Hindlimb muscle (tissue), 1 donor: ENCODE data around the gene DCDC2B. TPM values are rescaled to one million over a fixed set of nuclear protein-coding genes. Genes with fewer than 3 reads are reported as not detected.
A peak's percentile ranks its signal among the peaks of the same experiment; 100 is the strongest.

Experiments
- DNase-seq: peaks from one replicate; pipeline ENCODE4 v3.0.0-alpha.2; 2013
- polyA plus RNA-seq: library from polyadenylated mRNA; unstranded; fragments of 120-200 nt; gene quantifications from one replicate; pipeline ENCODE4 v1.2.1, GENCODE V29; 2013; ENCODE audit not compliant: insufficient read length

The DCDC2B gene
- polyA plus RNA-seq, 1 donor, result 0.67 TPM

DNA sequence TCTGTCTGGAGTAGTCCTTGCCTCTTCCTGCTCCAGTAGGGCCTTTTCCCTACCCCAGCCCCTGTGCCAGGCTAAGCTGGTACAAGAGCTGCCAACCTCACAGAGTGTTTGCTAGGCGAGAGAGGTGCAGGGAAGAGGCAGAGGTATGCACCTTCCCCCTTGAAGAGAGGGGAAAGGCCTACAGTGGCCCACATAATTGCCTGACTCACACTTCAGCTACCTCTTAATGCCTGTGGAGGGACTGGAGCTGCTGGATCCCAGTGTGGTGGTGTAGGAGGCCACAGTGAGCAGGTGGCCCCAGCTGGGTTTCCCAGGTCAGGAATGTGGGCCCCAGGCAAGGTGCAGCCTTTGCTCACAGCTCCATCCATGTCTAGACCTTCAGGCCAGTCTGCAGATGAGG, 11.8 kb upstream of the DCDC2B start:
- no peak for DNase-seq

DNA sequence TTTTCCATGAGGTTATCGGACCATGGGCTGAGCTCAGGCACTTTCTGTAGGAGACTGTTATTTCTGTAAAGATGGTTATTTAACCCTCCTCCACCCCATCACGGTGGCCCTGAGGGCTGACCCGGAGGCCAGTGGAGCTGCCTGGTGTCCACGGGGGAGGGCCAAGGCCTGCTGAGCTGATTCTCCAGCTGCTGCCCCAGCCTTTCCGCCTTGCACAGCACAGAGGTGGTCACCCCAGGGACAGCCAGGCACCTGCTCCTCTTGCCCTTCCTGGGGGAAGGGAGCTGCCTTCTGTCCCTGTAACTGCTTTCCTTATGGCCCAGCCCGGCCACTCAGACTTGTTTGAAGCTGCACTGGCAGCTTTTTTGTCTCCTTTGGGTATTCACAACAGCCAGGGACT, 11.1 kb upstream of the DCDC2B start:
- no peak for DNase-seq

DNA sequence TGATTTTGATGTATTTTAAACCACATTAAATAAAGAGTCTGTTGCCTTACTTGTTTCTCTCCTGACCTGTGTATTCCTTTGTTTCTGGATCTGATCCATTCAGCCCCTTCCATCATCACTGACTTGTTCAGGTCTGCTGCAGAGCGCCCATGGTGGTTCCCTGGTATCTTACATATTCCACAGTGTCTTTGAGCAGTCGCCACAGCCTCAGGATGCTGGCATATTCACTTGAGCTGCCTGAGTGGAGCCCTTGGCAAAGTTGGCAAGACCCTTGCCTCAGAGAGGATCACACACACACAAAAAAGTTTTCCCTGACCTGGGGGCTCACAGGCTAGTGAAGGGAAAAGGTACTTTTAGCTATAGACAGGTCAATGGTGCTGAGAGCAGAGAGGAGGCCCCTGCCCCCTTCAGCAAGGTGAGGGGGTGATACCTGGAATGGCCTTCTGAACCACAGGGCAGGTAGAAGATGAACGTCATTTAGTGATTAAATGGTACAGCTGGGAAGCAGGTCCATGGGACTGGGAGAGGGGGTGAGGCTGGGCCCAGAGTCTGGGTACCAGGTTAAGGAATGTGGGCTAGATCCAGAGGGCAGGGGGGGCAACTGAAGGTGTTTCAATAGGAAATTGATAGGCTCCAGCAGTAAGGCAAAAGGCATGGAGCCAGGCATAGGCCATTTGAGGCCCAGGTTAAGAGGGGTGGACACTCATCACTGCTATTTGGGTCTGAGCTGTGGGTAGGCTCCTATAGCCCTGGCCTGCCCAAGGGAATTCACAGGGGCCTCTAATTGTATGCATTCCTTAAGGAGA, 10.4 kb upstream of the DCDC2B start:
- no peak for DNase-seq

DNA sequence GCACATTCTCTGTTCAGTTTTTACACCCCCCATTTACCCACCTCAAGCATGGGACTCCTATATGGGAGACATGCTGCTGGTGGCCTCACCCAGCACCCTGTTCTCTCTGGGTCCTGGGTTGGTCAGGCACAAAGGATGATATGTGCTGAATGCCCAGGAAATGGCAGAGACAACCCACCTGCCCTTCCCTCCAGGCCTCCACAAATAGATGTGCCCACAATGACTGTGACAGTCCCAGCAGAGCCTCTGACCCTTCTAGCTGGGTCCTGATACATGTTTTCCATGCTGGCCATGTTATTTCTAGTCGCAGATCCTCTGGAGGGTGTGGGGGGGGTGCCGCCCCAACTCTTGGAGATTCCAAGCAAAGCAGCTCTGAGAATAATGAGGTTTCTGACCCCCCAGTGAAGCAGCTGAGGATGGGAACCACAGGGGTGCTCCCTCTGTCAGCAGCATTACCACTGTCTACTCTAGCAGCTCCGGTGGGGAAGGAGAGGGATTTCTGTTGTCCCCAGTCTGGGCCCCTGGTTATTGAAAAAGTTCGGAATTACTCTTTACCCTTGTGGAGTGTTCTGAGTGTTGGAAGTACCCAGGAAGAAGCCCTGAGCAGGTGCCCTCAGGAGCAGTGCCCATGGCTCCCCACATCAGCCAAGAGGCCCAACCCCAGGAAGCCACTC, 9.7 kb upstream of the DCDC2B start:
- DNase-seq, result no peak

DNA sequence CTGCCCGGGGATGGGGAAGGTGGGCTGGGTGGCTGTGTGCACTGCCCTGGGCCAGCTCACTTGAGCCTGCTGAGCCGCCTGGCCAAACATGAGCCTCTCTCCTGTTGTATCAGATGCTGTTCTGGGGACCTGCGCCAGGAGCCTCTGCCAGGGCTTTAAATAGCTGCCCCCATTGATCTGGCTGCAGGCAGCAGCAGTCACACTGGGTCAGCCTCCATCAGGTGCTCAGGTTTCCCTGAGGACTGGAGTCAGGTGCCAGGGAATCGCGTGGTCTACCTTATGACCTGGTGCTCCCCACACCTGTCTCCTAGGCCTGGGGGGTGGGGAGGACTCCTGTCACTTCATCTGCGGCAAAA, 9.2 kb upstream of the DCDC2B start:
- DNase-seq, result peak; percentile 45

DNA sequence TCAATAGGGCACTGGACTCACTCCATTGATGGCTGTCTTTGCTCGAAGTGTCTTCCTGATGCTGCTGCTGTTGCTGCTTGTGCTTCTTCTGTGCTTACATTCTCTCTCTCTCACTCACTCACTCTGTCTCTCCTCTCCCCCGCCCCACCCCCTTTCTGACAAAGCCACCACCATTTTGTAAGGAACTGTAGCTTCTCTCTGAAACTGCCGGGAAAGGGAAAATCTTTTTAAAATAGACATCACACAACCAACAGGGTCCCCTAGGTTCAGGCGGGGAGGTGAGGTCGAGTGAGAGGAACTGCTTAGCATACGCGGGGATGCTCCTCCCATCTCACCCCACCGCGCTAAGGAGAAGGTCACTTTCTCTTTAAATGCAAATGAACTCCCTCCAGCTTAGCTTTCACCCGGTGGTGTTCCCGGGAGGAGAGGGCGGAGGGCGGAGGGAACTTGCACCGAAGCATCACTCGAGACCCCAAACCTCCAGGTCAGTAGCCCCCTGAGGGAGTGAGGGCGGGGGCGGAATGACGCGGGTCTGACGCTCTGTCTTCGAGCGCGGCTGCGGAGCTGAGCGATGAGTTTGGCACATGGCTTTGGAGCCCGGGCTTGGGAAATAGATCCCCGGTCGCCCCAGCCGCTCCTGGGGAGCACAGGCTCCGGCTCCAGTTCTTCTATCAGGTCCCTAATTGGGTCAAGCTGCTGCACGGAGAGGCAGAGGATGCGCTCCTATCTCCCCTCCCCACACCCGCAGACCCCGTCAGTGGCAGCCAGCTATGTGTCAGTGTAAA, 8.5 kb upstream of the DCDC2B start, which contains the start of gene CCDC28B:
TSS of gene CCDC28B (plus strand) at position 370 of the 785 bp plus-strand sequence. CDS start 1,341 bp downstream, outside the sequence.
- DNase-seq, result peak; percentile 87

DNA sequence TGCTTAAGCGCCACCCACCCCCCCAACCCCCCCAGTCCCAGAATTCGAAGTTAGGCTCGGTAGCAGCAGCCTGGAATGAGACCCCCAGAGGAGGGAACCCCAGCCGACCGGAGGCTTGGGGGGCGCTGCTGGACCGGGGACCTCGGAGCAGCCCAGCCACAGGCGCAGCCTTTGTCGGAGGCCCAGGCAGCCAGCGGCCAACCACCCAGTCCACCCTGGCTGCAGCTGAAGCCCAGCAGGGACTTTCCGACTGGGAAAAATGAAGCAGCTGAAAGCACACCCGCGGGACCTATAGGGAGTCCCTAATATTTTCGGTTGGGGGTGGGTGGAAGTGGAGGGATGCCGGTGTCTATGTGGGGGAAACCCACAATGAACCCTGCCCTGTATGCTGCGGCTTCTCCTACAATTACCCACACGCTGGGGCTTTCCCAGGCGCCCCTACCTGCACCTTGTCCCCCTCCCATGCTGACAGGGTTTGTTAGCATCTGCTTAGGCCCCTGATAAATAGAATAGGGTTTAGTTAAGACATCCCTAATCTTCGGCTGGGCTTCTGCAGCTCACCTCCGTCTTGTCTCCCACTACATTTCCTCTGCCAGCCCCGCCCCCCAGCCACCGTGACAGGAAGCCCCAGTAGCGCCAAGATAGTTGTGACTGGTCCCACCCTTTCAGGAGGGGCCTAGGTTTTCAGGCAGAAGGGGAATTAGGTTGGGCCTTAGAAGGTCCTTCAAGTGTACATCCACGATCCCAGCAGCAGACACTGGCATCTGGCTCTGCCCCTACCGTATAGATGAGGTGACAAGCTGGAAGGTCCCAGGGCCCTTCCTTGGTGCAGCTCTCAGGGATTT, 7.7 kb upstream of the DCDC2B start:
- DNase-seq, result peak; percentile 77

DNA sequence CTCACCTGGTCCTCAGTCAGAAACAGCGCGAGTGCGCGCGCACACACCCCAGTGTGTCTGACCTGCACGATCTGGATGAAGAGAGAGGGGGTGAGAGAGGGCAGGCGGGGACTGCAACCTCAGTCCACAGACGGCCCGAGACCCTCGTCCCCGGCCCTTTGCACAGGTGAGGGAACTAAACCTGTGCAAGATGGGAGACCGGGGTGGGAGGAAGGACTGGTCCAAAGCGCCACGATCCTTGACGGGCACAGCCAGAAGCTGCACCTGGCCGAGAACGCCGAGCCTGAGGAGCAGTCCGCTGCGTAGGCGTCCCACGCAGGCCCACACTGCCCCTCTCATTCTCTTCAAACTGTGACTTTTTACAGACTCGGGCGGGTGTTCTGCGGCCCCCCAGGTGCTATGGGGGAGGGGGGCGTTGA, 3.9 kb upstream of the DCDC2B start:
- no peak for DNase-seq

DNA sequence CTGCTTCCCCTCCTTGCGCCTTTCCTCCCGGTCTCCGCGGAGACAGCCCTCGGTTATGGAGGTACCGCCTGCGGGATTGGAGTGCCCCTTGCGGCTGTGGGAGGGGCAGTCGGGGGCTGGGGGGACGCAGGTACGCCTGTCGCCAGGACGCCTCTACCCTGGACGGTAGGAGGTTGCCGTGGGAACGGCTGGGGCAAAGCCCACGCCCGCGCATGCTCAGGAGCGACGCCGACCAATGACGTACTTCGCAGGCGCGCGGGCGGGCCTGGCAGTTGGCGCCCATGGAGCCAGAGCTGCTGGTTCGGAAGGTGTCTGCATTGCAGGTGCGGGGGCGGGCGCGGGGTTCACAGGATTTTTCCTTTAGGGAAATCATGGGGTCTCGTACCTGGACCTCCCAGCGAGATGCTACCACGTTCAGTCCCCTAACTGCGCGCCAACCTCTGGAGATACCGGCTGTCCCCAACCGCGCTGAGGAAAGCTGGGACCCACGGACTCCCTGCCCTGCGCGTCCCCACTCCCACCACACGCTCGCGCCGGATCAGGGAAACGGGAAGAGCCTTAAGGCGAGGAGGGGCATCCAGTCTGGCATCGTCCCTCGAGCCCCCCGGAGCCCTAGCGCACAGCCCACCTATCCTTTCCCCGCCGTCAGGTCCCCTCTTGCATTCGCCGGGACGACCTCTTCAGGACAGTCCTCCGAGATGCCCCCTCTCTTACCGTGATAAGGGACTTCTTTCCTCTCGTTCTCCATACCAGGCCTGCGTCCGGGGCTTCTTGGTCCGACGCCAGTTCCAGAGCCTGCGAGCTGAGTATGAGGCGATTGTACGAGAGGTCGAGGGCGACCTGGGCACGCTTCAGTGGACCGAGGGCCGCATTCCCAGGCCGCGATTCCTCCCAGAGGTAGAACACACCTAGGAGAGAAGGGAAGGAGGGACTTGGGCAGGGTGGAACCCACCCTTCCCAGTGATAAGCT, 3.2 kb upstream of the DCDC2B start, which contains the start of gene IQCC:
TSS of gene IQCC (plus strand) at position 271 of the 970 bp plus-strand sequence. CDS start at position 282, 11 bp downstream.
- peak; percentile 88 for DNase-seq

DNA sequence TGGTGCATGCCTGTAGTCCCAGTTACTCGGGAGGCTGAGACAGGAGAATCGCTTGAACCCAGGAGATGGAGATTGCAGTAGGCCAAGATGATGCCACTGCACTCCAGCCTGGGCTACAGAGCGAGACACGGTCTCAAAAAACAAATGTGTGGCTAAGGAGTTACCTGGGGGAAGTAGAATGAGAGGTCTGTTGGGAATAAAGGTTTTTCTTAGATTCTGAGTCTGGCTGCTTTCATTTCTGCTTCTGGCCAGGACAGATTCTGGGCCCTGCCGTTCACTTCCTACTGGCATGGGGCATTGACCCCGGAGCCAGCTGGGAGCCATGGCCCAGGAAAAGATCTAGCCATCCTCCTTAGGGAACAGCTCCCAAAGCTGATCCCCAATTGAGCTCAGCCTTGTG, 420 bp upstream of the DCDC2B start:
- DNase-seq, result no peak

DNA sequence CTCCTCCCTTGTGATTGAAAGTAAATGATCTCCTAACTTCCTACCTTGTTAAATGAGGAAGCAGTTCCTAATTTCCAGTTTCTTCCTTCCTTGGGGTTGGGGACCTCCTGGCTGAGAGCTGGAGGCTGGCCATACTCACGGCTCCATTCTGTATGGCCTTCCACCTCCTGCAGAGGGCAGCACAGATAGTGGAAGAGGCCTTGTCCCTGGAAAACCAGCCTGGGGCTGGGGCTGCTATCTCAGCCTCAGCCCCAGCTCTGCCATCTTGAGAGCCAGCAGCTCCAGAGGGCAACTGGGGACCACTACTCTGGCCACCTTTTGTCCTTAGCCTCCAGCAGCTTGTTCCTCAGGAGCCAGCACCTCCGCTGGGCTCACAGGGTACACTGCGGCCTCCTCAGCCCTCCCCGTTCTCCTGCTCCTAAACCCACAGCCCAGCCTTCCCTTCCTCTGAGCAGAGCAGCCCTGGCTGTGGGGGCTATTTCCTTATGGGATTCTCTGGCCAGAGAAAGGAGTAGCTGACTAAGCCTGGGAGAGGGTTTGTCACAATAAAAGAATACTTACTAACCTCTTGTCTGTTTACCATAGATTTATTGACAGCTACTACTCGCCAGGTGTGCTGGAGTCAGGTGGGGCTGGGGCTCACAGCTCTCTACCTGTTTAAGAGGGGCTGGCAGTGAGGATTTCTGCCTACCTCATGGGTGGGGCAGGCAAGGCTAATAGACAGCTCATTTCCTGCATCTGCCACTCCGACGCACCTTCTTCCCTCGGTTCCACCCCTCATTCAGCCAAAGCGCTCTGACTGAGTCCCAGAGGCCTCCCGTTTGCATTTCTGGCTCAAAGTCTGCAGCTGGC, 7.0 kb downstream of the DCDC2B start:
- no peak for DNase-seq

DNA sequence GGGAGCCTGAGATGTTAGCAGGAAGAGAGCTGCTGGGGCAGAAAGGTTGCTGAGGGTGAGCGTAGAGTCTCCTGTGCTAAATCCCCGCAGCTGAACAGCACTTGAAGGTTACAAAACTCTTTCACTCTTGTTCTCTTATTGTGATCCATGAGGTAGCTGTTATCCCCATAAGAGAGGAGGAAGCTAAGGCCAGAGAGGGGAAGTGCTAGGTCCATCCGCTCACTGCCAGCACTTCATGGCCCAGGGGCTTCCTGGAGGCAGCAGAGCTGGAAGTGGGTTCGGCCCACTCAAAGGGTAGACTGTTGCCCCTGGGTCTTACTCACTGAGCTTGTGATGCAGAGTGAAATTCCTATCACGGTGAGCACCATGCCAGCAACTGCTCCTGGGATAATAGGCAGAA, 7.7 kb downstream of the DCDC2B start:
- DNase-seq, result no peak

DNA sequence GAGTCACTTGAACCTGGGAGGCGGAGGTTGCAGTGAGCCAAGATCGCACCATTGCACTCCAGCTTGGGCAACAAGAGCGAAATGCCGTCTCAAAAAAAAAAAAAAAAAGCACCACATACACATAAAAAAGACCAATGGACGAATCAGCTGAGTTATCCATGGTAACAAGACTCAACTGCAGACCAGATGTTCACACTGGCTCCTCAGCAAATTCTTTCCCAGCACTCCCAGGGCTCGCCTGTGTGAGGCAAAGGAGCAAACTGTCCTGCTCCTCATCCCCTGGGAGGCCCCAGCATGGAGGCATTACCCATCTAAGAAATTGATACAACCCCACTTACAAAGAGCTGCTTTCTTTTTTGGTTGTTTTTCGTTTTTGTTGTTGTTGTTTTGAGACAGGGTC, 10.1 kb downstream of the DCDC2B start:
- DNase-seq, result no peak

DNA sequence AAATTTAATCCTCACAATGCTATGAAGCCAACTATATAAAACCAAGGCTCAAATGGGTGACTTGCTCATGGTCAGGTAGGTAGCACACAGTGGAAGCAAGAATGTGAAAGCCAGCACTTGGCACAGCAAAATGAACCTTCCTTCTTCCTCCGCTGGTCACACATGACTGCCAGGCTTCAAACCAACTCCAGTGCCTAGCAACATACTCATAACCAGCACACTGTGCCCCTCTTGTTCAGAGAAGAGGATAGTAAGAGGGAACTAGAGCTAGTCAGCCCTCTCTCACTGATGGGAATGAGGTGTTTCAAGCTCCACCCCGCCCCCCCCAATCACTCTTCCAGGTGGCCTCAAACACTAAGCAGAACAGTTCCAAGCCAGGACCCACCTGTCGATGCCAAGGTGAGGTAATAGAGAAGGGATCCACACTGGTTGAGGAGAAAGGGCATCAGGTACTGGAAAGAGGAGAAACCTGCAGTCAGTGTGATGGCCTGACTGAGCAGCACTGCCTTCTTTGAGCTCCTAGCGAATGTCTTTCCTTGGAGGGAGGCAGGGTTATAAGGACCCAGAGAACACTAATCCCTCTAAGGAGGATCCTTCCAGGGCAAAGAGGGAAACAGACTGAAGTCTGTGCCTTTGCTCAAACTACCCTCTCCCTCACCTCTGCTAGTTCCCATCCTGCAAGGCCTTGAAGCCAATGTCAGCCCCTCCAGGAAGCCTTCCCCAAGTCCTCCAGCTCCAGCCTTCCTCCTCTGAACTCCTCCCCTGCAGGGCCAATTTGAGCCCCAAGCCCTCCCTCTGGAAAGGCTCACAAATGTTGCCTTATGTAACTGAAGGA, 12.1 kb downstream of the DCDC2B start:
- no peak for DNase-seq

DNA sequence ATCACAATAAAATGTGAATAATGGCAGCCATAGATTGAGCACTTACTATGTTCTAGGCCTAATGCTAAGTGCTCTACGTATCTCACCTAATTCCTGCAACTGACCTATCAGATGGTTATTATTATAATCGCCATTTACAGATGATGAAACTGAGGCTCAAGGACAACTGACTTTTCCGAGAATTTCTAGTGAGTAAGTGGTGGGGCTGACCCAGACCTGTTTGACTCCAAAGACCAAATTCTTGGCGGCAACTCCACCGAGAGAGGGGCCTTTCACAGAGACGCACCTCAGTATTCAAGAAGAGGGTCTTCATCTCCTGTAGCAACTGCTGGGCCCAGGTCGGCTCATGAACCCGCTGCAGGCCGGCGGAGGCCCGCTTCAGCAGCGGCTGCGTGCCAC, 12.7 kb downstream of the DCDC2B start:
- DNase-seq, result no peak

DNA sequence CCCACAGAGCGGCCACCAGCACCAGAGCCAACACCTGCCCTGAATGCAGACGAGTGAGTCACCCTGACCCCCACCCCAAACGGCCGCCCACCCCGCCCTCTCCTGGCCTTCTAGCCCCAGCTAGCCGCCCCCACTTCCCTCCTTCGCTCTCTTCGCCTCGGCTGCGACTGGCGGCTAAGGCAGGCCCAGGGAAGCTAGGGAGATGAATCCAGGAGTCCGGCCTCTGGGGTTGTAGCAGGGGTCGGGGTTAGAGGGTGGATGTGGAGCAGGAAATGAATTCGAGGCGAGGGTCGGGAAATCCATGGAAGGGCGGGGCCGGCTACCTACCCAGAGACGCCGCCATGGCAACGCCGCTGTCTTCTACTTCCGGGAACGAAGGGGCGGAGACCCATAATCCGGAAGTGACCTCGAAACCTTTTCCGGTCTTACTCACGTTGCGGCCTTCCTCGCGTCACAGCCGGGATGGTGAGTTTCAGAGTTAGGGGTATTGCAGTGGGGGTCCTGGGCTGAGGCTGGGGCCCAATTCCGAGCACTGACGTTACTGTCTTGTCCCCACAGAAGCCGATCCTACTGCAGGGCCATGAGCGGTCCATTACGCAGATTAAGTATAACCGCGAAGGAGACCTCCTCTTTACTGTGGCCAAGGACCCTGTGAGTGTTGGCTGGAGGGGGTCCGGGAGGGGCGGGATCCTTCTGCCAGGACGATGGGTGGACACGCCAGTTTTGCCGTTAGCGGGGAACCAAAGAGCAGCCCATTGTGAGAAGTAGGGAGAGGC, 13.3 kb downstream of the DCDC2B start, which contains the start of the genes EIF3I and TMEM234:
TSS of gene EIF3I (plus strand) at position 428 of the 776 bp plus-strand sequence. CDS start at position 463, 35 bp downstream.
TSS of gene TMEM234 (minus strand) at position 374 of the 776 bp plus-strand sequence. CDS start at position 343, 31 bp downstream.
- DNase-seq, result peak; percentile 92

DNA sequence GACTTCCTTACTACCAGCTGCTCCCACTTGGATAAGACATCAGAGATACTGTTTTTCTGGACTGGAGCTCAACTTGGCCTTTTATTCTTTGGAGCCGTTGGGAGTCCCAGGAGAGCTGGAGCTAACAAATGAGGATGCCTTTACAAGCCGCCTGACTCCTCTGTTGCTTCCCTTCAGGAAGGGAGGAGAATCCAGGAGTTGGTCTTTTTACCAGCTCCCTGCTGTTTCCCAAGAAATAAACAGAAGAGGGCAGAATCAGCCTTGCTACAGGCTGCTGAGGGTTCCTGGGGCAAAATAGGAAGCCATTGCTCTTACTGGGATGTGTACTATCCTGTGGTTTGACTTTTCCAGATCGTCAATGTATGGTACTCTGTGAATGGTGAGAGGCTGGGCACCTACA, 14.8 kb downstream of the DCDC2B start:
- no peak for DNase-seq

DNA sequence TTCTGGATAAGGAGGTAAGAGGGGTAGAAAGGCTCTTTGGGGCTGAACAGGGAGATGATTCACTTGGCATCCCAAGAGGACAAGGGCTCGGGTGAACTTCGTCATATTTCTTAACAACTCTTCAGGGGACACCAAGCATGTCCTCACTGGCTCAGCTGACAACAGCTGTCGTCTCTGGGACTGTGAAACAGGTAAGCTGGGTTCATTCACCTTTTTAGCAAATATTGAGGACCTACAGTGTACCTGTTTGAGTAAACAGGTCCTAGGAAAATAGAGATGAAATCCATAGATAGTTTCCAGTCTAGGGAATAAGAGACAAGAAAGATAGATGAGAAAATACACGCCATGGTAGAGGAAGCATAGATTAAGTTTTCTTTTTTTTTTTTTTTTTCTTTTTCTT, 15.4 kb downstream of the DCDC2B start:
- DNase-seq, result no peak
